CD4-positive, alpha-beta memory T cell (primary cell): Measurements from ENCODE around the gene FRS3. TPM values are rescaled to one million over a fixed set of nuclear protein-coding genes. Genes with fewer than 3 reads are reported as not detected.
"Not testable (repeated sequence)": the region's sequence is repeated elsewhere in the genome, so short reads cannot be mapped to it uniquely, and the experiment has no call there.

ENCODE experiments used
- CTCF ChIA-PET: fragments of 350-600 bp; sonication (Branson Sonifier 250); formaldehyde crosslinking; loops from one replicate; lab custom pipeline; 2021; ENCODE audit warnings: inconsistent platforms; ENCODE audit not compliant: partially characterized antibody; lab: Charles Lee
- POLR2A ChIA-PET: fragments of 350-600 bp; sonication (Branson Sonifier 250); formaldehyde crosslinking; loops from one replicate; lab custom pipeline; 2021; ENCODE audit not compliant: partially characterized antibody; lab: Charles Lee
- DNase-seq, 5 donors: peaks; one replicate each; pipeline versions ENCODE4 v3.0.0 to v3.0.0-alpha.2; 2020 to 2022; ENCODE audit warnings: mixed read lengths in 1 of 5
- H3K27ac ChIP-seq: one replicate; pipeline ENCODE4 v1.7.0; 2013; ENCODE audit warnings: low read depth, low read length
- H3K27me3 ChIP-seq: 2 replicates; pipeline ENCODE4 v1.7.0; 2013; ENCODE audit warnings: mild to moderate bottlenecking, low read length, moderate library complexity; ENCODE audit not compliant: insufficient read depth
- H3K36me3 ChIP-seq: 2 replicates; pipeline ENCODE4 v1.7.0; 2013; ENCODE audit warnings: mild to moderate bottlenecking, low read length, moderate library complexity; ENCODE audit not compliant: insufficient read depth
- H3K4me1 ChIP-seq: 2 replicates; pipeline ENCODE4 v1.7.0; 2013; ENCODE audit warnings: mild to moderate bottlenecking, low read length, moderate library complexity; ENCODE audit not compliant: insufficient read depth
- H3K4me3 ChIP-seq, 2 donors: one replicate each; pipeline ENCODE4 v1.7.0; 2013; ENCODE audit warnings: low read length in 2 of 2, mild to moderate bottlenecking in 1 of 2
- H3K9me3 ChIP-seq, 2 donors: one replicate each; pipeline ENCODE4 v1.7.0; 2013; ENCODE audit warnings: low read length in 2 of 2, control low read depth in 1 of 2; ENCODE audit not compliant: control insufficient read depth in 1 of 2
- H3K27ac Mint-ChIP-seq, 7 donors: one replicate each; pipeline ENCODE4 v1.8.0; 2020 to 2021; ENCODE audit warnings: mixed read lengths in 7 of 7, mild to moderate bottlenecking in 6 of 7, inconsistent platforms in 3 of 7, moderate library complexity in 3 of 7
- H3K27me3 Mint-ChIP-seq, 2 donors: one replicate each; pipeline ENCODE4 v1.8.0; 2020 to 2021; ENCODE audit warnings: mixed read lengths in 2 of 2
- H3K36me3 Mint-ChIP-seq, 2 donors: one replicate each; pipeline ENCODE4 v1.8.0; 2020 to 2021; ENCODE audit warnings: mixed read lengths in 2 of 2, inconsistent platforms in 1 of 2, mild to moderate bottlenecking in 1 of 2
- H3K4me1 Mint-ChIP-seq, 4 donors: one replicate each; pipeline ENCODE4 v1.8.0; 2020 to 2021; ENCODE audit warnings: mixed read lengths in 4 of 4, mild to moderate bottlenecking in 1 of 4
- H3K4me3 Mint-ChIP-seq, 8 donors: one replicate each; pipeline ENCODE4 v1.8.0; 2020 to 2021; ENCODE audit warnings: mixed read lengths in 8 of 8, mild to moderate bottlenecking in 7 of 8, moderate library complexity in 6 of 8, inconsistent platforms in 3 of 8
- H3K9me3 Mint-ChIP-seq, 8 donors: one replicate each; pipeline ENCODE4 v1.8.0; 2020 to 2021; ENCODE audit warnings: mixed read lengths in 8 of 8, mild to moderate bottlenecking in 5 of 8, inconsistent platforms in 3 of 8, moderate library complexity in 1 of 8
- intact Hi-C: fragments of 100-400 bp; cut with micrococcal nuclease; formaldehyde crosslinking; loops from one replicate; pipeline ENCODE4 v1.15.1; 2023
- polyA plus RNA-seq, 2 donors: library from polyadenylated mRNA; unstranded; fragments of 300-500 nt; fragmentation: Illumina TruSeq; gene quantifications; one replicate each; pipeline ENCODE4 v1.2.3, GENCODE V29; 2021
- total RNA-seq, 2 experiments: library from RNA; stranded (reverse); gene quantifications; one replicate each; pipeline ENCODE4 v1.2.3, GENCODE V29; 2021

The FRS3 gene
- total and polyA plus RNA-seq, 4 experiments from 2014 or later = 2.2 to 10.0 (median 5.8) TPM

- Mint-ChIP-seq H3K27ac (no peak overlapping the region), H3K9me3 (no peaks in the 10 kb centered on the region), H3K4me3 (no peak overlapping the region), H3K4me1 (no peaks in the 10 kb centered on the region), H3K27me3 (no peaks in the 10 kb centered on the region), H3K36me3 (peaks cover 25 to 45% of the 10 kb centered on the region in 2 donors)
- no peak overlapping the region for H3K4me3 ChIP-seq
- H3K9me3 ChIP-seq = no peaks in the 10 kb centered on the region
- ChIA-PET CTCF (interaction anchor here (0.8 to 1.2 kb wide), 2 partner anchors 16 to 88 kb away, joined by 3 to 5 read pairs; partner anchors contain the start of gene TOMM6), POLR2A (no interaction called here)
- intact Hi-C loops = no loop called here
- H3K36me3 ChIP-seq = peaks cover 30% of the 10 kb centered on the region
- H3K27me3 ChIP-seq = no peaks in the 10 kb centered on the region
- H3K4me1 ChIP-seq = no peaks in the 10 kb centered on the region
- DNase-seq = no peak
- H3K27ac ChIP-seq = no peak overlapping the region
These were observed 8.4 kb downstream of the FRS3 start for GRCh38 chr6:41771058-41771983.

- CTCF ChIA-PET = no interaction called here
- intact Hi-C loops = no loop called here
These were observed 9.2 kb downstream of the FRS3 start for GRCh38 chr6:41770381-41771057.

DNA sequence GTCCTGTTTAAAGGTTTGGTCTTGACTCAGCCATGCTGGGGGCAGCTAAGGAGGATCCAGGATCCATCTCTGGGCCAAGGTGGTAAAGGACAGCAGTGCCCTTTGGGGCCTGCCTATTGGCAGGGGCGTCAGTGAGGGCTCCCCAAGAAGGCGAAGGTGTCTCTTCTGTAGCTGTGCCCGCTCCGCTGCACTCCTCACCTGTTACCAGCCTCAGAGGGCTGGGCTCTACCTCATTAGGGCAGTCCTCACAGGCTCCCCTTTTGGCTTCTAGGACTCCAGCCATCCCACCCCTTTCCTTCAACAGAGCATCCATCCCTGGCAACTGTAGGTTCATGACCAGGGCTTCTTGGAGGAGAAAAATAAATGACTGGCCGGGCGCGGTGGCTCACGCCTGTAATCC, 10.3 kb downstream of the FRS3 start:
- Histone ChIP-seq H3K27ac (no peak overlapping the region), H3K4me3 (no peak overlapping the region), H3K27me3 (no peaks in the 10 kb centered on the region), H3K36me3 (peaks cover 21% of the 10 kb centered on the region), H3K4me1 (no peaks in the 10 kb centered on the region), H3K9me3 (no peaks in the 10 kb centered on the region)
- peaks cover 18 to 30% of the 10 kb centered on the region in 2 donors for H3K36me3 Mint-ChIP-seq
- ChIA-PET POLR2A (no interaction called here), CTCF (interaction anchor here (1.0 kb wide), 1 partner anchor 18 kb away, joined by 3 read pairs; no protein-coding TSS in a partner anchor)
- no peaks in the 10 kb centered on the region for H3K9me3 Mint-ChIP-seq
- H3K27me3 Mint-ChIP-seq = no peaks in the 10 kb centered on the region
- H3K4me1 Mint-ChIP-seq = no peaks in the 10 kb centered on the region
- intact Hi-C loops = no loop called here
- H3K27ac Mint-ChIP-seq = no peak overlapping the region
- no peak overlapping the region for H3K4me3 Mint-ChIP-seq
- DNase-seq = no peak

More at GRCh38 chr6:41770381-41771057, 9.2 kb downstream of the FRS3 start:
- Histone ChIP-seq H3K36me3 (peaks cover 29% of the 10 kb centered on the region), H3K4me1 (no peaks in the 10 kb centered on the region), H3K4me3 (no peak overlapping the region), H3K27me3 (no peaks in the 10 kb centered on the region), H3K9me3 (no peaks in the 10 kb centered on the region), H3K27ac (no peak overlapping the region)
- Mint-ChIP-seq H3K27ac (no peak overlapping the region), H3K27me3 (no peaks in the 10 kb centered on the region), H3K4me1 (no peaks in the 10 kb centered on the region), H3K36me3 (peaks cover 25 to 41% of the 10 kb centered on the region in 2 donors), H3K9me3 (no peaks in the 10 kb centered on the region), H3K4me3 (no peak overlapping the region)
- no peak for DNase-seq
- POLR2A ChIA-PET = no interaction called here

DNA sequence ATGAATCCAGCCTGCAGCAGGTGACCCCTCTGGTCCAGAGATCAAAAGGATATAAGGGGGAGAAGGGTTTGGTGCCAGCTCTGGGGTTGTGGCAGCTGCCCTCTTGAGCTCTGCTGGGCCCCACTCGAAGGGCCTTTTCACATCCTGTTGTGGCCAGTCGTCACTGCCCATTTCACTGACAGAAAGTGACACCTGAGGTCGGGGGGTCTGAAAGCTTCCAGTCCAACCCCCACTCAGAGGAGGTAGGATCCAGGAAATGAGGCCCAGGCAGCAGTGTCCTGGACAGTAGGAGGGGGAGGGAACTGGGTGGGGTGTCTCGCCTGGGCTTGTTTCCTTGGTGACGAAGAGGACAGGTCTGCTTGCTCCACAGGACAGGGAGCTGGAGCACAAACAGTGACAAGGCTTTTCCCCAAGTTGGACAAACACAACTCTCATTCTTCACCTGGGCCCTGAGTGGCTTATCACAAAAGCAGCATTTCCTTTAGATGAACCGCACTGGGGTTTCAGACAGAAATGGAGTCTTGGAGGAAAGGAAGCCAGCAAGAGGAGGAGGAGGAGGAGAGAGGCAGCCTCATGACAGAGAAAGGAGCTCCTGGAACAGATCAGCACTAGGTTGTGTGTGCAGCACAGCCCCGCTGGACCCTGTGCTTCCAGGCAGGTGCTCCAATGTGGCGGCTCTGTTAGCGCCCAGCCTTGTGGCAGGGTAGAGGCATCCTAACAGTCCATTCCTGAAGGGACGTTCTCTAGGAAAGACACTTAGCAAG, 11.0 kb downstream of the FRS3 start:
- intact Hi-C loops = no loop called here
- ChIA-PET POLR2A (interaction anchor here (0.5 kb wide), 1 partner anchor 1341 kb away, joined by 3 read pairs; no protein-coding TSS in a partner anchor), CTCF (interaction anchor here (1.0 kb wide), 1 partner anchor 18 kb away, joined by 3 read pairs; no protein-coding TSS in a partner anchor)
- Mint-ChIP-seq H3K4me3 (no peak overlapping the region), H3K9me3 (no peaks in the 10 kb centered on the region), H3K27ac (peak overlapping the region in 3 of 7 donors; percentile 29 to 55 (median 54)), H3K27me3 (no peaks in the 10 kb centered on the region), H3K4me1 (no peaks in the 10 kb centered on the region), H3K36me3 (peaks cover 14 to 26% of the 10 kb centered on the region in 2 donors)
- H3K27me3 ChIP-seq = no peaks in the 10 kb centered on the region
- H3K27ac ChIP-seq = no peak overlapping the region
- no peaks in the 10 kb centered on the region for H3K9me3 ChIP-seq
- DNase-seq = no peak
- H3K4me1 ChIP-seq = no peaks in the 10 kb centered on the region
- peaks cover 18% of the 10 kb centered on the region for H3K36me3 ChIP-seq
- H3K4me3 ChIP-seq = no peak overlapping the region

GRCh38 chr6:41767112-41767833, 12.4 kb downstream of the FRS3 start:
- Mint-ChIP-seq H3K27me3 (peaks cover 0 to 2% of the 10 kb centered on the region in 2 donors), H3K9me3 (no peaks in the 10 kb centered on the region), H3K36me3 (peaks cover 8 to 19% of the 10 kb centered on the region in 2 donors), H3K4me3 (no peak overlapping the region), H3K27ac (no peak overlapping the region), H3K4me1 (no peaks in the 10 kb centered on the region)
- Histone ChIP-seq H3K9me3 (no peaks in the 10 kb centered on the region), H3K4me1 (no peaks in the 10 kb centered on the region), H3K36me3 (peaks cover 11% of the 10 kb centered on the region), H3K4me3 (no peak overlapping the region), H3K27ac (no peak overlapping the region), H3K27me3 (no peaks in the 10 kb centered on the region)
- no peak for DNase-seq
- CTCF ChIA-PET = interaction anchor here (0.5 kb wide), 1 partner anchor 466 kb away, joined by 3 read pairs; no protein-coding TSS in a partner anchor
- POLR2A ChIA-PET = no interaction called here
- intact Hi-C loops = no loop called here

- intact Hi-C loops, H3K4me1 Mint-ChIP-seq, H3K36me3 ChIP-seq, H3K4me3 ChIP-seq, H3K4me1 ChIP-seq, H3K27me3 ChIP-seq, DNase-seq, H3K9me3 ChIP-seq, H3K36me3 Mint-ChIP-seq, H3K4me3 Mint-ChIP-seq, H3K27me3 Mint-ChIP-seq, CTCF ChIA-PET, H3K27ac ChIP-seq, H3K9me3 Mint-ChIP-seq: not testable (repeated sequence)
- POLR2A ChIA-PET = interaction anchor here (0.8 kb wide), 1 partner anchor 21 kb away, joined by 3 read pairs; the partner anchor contains the start of gene TOMM6
- peak overlapping the region in 2 of 7 donors; percentile 22 to 49 for H3K27ac Mint-ChIP-seq
These were observed 13.5 kb downstream of the FRS3 start for GRCh38 chr6:41766043-41766664.
